Spleen (tissue), 7 donors: Measurements from ENCODE around the gene GSTT2B.
"Not testable (repeated sequence)": the region's sequence is repeated elsewhere in the genome, so short reads cannot be mapped to it uniquely, and the experiment has no call there.

ENCODE experiments used
- CTCF ChIP-seq, 11 experiments: fragments of 200-600 bp in 7 of 11; fragments of 450-650 bp in 4 of 11; sonication (generic) in 4 of 11; IDR thresholded peaks in 8 of 11; conservative IDR thresholded peaks in 3 of 11; 1 replicate in 7 of 11; 2 replicates in 4 of 11; pipeline versions ENCODE4 v1.4.0 to v1.8.0; 2016 to 2021; ENCODE audit warnings: antibody characterized with exemption in 11 of 11, inconsistent platforms in 4 of 11, mild to moderate bottlenecking in 1 of 11
- POLR2A ChIP-seq, 3 donors: fragments of 450-650 bp; IDR thresholded peaks; one replicate each; pipeline ENCODE4 v1.5.1; 2017; ENCODE audit warnings: antibody characterized with exemption in 3 of 3, mild to moderate bottlenecking in 1 of 3
- POLR2AphosphoS5 ChIP-seq, 3 donors: sonication (generic); formaldehyde crosslinking; IDR thresholded peaks; one replicate each; pipeline ENCODE4 v1.5.1; 2017; ENCODE audit warnings: antibody characterized with exemption in 3 of 3
- donor health status: DM: no; HTN: no; CAD: no; lungs with moderate emphysema.
- donor health status: DM: no; HTN: no; CAD: no.
- donor health status: DM: no; HTN: no; CAD: no.

- TF ChIP-seq POLR2A (IDR thresholded peaks at IDR 0.05); CTCF (IDR thresholded peaks at IDR 0.05 in 8 of 11, conservative IDR thresholded peaks at IDR 0.05 in 3 of 11); POLR2AphosphoS5 (IDR thresholded peaks at IDR 0.05): not testable (repeated sequence)
Observed at GRCh38 chr22:23999779-24000178, 38.8 kb upstream of the GSTT2B start.
